ENCODE results near the gene PDE7B. TPM values are rescaled to one million over a fixed set of nuclear protein-coding genes. Genes with fewer than 3 reads are reported as not detected.

Gene PDE7B
- total RNA-seq, 1 experiment from 2014 or later: 0.03 TPM

DNA sequence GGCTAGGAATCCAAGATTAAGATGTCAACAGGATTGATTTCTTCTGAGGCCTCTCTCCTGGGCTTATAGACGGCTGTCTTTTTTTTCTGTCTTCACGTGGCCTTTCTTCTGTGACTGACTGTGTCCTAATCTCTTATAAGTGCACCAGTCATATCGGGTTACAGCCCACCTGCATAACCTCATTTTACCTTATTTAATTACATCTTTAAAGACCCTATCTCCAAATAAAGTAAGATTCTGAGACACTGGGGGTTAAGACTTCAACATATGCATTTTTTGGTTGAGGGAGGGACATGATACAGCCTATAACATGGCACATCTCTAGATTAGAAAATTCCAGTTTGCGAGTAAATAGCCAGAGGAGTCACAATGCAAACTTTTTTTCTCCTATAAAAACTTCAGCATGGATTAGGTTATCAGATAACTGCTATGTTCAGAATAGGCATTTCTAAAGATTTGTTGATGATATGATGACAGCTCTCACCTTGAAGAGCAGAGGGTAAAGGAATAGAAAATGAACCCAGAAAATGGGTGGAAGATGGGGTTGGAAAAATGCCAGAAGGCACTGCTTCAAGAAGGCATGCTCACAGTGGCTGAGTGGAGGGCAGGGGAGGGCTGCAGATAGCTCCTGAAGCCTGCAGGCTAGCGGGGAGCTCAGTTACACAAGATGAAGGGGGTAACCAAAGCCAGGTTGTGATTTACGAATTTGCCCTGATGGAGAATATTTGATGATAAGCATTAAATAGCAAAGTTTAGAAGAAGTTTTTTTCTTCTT is 8.7 kb upstream of the PDE7B start:
- ATAC-seq (no peak), DNase-seq (ENCODE audit: low read depth, low spot score) (no peak)
- TF ChIP-seq, protein P1, sequence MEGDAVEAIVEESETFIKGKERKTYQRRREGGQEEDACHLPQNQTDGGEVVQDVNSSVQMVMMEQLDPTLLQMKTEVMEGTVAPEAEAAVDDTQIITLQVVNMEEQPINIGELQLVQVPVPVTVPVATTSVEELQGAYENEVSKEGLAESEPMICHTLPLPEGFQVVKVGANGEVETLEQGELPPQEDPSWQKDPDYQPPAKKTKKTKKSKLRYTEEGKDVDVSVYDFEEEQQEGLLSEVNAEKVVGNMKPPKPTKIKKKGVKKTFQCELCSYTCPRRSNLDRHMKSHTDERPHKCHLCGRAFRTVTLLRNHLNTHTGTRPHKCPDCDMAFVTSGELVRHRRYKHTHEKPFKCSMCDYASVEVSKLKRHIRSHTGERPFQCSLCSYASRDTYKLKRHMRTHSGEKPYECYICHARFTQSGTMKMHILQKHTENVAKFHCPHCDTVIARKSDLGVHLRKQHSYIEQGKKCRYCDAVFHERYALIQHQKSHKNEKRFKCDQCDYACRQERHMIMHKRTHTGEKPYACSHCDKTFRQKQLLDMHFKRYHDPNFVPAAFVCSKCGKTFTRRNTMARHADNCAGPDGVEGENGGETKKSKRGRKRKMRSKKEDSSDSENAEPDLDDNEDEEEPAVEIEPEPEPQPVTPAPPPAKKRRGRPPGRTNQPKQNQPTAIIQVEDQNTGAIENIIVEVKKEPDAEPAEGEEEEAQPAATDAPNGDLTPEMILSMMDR (IDR thresholded peaks at IDR 0.05): no peak
- TF ChIP-seq, protein P2, sequence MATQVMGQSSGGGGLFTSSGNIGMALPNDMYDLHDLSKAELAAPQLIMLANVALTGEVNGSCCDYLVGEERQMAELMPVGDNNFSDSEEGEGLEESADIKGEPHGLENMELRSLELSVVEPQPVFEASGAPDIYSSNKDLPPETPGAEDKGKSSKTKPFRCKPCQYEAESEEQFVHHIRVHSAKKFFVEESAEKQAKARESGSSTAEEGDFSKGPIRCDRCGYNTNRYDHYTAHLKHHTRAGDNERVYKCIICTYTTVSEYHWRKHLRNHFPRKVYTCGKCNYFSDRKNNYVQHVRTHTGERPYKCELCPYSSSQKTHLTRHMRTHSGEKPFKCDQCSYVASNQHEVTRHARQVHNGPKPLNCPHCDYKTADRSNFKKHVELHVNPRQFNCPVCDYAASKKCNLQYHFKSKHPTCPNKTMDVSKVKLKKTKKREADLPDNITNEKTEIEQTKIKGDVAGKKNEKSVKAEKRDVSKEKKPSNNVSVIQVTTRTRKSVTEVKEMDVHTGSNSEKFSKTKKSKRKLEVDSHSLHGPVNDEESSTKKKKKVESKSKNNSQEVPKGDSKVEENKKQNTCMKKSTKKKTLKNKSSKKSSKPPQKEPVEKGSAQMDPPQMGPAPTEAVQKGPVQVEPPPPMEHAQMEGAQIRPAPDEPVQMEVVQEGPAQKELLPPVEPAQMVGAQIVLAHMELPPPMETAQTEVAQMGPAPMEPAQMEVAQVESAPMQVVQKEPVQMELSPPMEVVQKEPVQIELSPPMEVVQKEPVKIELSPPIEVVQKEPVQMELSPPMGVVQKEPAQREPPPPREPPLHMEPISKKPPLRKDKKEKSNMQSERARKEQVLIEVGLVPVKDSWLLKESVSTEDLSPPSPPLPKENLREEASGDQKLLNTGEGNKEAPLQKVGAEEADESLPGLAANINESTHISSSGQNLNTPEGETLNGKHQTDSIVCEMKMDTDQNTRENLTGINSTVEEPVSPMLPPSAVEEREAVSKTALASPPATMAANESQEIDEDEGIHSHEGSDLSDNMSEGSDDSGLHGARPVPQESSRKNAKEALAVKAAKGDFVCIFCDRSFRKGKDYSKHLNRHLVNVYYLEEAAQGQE (IDR thresholded peaks at IDR 0.05; ENCODE audit: insufficient read depth in 1 of 2, low read depth in 2 of 2, low read length in 1 of 2): no peak
- TF ChIP-seq TCF7L2 (IDR thresholded peaks at IDR 0.05; ENCODE audit: low read depth, low read length) (no peak), POLR2AphosphoS5 (IDR thresholded peaks at IDR 0.05; ENCODE audit: low read depth, low read length) (no peak), SIN3A (IDR thresholded peaks at IDR 0.05; ENCODE audit: borderline replicate concordance, insufficient read depth, low read depth, low read length) (no peak)
- Histone ChIP-seq H3K27me3 (ENCODE audit: control insufficient read depth, insufficient read depth, low read length) (no peaks in the 10 kb centered on the region), H3K4me1 (ENCODE audit: control insufficient read depth, insufficient read depth, low read length) (no peaks in the 10 kb centered on the region), H3K4me3 (ENCODE audit: low read depth in 2 of 2, low read length in 2 of 2) (no peak overlapping the region), H3K36me3 (ENCODE audit: control insufficient read depth, insufficient read depth, low read length) (no peaks in the 10 kb centered on the region), H3K27ac (ENCODE audit: low read length) (no peak overlapping the region), H3K9me3 (ENCODE audit: control insufficient read depth, insufficient read depth, low read depth, low read length) (no peaks in the 10 kb centered on the region)
- intact Hi-C loops (cut with micrococcal nuclease; ENCODE audit: unreplicated experiment) (no loop called here), in situ Hi-C loops (cut with HindIII; ENCODE audit: low pct_unique_long_range_greater_than_20kb, low sequenced_read_pairs) (no loop called here)
- ChIA-PET CTCF (no interaction called here), POLR2A (no interaction called here)
- BruUV-seq (replicated peaks): no TSS peak

DNA sequence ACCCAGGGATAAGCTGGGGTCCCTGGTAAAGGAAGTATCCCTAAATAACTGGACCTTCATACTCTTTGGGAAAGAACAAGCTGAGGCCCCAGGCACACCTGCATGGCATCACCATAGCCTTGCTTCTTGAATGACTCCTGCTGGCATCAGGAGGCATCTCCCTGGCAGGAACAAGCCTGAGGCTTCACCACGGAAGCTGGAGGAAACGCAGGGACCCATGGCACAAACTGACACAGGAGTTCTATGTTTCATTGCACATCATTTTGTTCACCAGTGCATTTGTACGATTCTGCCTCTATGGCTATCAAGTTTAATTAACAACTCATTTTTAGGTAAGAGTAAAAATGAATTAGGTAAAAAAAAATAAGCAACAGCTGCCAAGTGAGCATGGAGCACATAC is 619 bp upstream of the PDE7B start:
- CTCF ChIA-PET: no interaction called here
- POLR2A ChIA-PET: no interaction called here
- intact Hi-C loops (cut with micrococcal nuclease; ENCODE audit: unreplicated experiment) (no loop called here), in situ Hi-C loops (cut with HindIII; ENCODE audit: low pct_unique_long_range_greater_than_20kb, low sequenced_read_pairs) (no loop called here)
- Histone ChIP-seq H3K27ac (ENCODE audit: low read length) (no peak overlapping the region), H3K36me3 (ENCODE audit: control insufficient read depth, insufficient read depth, low read length) (no peaks in the 10 kb centered on the region), H3K4me3 (ENCODE audit: low read depth in 2 of 2, low read length in 2 of 2) (no peak overlapping the region; a peak in 1 of 4 replicates), H3K4me1 (ENCODE audit: control insufficient read depth, insufficient read depth, low read length) (no peaks in the 10 kb centered on the region), H3K27me3 (ENCODE audit: control insufficient read depth, insufficient read depth, low read length) (no peaks in the 10 kb centered on the region; the same call in 1 of the 2 replicates), H3K9me3 (ENCODE audit: control insufficient read depth, insufficient read depth, low read depth, low read length) (no peaks in the 10 kb centered on the region)
- ATAC-seq: no peak; the same call in 1 of the 2 replicates
- TF ChIP-seq, protein P1 (IDR thresholded peaks at IDR 0.05): no peak
- no peak for TF ChIP-seq TCF7L2 (IDR thresholded peaks at IDR 0.05; ENCODE audit: low read depth, low read length)
- no peak for TF ChIP-seq POLR2AphosphoS5 (IDR thresholded peaks at IDR 0.05; ENCODE audit: low read depth, low read length)
- no peak for DNase-seq (ENCODE audit: low read depth, low spot score)
- BruUV-seq (replicated peaks): no TSS peak

Data from Panc1 (cell line).